ENCODE measurements around the gene LMF1.

- no peak for TF ChIP-seq CTCF (conservative IDR thresholded peaks at IDR 0.05; ENCODE audit: low read depth, low read length)
- TF ChIP-seq RFX5 (IDR thresholded peaks at IDR 0.05; ENCODE audit: low read depth, low read length): no peak
- TF ChIP-seq POLR2A (IDR thresholded peaks at IDR 0.05; ENCODE audit: low read depth, low read length): no peak
- TF ChIP-seq MAFK (IDR thresholded peaks at IDR 0.05; ENCODE audit: low read depth, low read length): no peak
These were observed 6.4 kb upstream of the LMF1 start for GRCh38 chr16:977081-977701.
